Measurements from ENCODE around the gene FAM3C. TPM values are rescaled to one million over a fixed set of nuclear protein-coding genes. Genes with fewer than 3 reads are reported as not detected.

Gene FAM3C
- total RNA-seq, 1 donor from 2014 or later = 51.4 TPM

DNA sequence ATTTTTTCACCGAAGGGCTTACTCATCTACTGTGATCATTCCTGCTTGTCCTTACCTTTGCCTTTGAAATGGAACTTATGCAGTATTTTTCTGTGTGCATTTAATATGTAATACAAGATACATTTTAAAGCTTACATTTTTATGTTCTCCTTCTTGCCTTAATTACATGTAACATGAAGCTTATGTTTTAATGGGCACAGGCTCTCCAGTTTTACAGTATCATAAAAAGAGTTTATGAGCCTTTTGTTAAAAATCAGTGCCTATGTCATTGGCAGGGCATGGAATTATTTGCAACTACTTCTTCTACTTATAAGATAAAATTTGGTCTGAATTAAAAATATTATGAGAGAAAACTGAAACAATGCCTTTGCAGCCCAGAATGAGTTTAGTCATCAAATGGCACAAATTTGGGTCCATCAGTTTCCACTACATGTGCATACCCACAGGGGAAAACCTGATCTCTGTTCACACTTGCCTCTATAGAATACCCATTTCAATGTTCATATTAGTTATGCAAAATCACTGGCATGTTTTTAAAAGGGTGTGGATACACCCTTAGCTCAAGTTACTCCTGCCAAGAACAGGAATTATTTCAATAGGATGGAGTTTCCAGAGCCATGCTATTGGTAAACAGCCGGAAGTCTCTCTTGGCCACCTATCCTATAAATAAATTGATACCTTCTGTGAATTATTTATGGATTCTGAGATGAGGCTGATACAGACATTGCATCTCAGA, 95.3 kb downstream of the FAM3C start:
- H3K9me3 ChIP-seq = no peaks in the 10 kb centered on the region
- DNase-seq (no peak), ATAC-seq (no peak)
- no peaks in the 10 kb centered on the region for H3K27me3 ChIP-seq
- intact Hi-C loops (cut with DNase I) = no loop called here
- TF ChIP-seq, protein P1, sequence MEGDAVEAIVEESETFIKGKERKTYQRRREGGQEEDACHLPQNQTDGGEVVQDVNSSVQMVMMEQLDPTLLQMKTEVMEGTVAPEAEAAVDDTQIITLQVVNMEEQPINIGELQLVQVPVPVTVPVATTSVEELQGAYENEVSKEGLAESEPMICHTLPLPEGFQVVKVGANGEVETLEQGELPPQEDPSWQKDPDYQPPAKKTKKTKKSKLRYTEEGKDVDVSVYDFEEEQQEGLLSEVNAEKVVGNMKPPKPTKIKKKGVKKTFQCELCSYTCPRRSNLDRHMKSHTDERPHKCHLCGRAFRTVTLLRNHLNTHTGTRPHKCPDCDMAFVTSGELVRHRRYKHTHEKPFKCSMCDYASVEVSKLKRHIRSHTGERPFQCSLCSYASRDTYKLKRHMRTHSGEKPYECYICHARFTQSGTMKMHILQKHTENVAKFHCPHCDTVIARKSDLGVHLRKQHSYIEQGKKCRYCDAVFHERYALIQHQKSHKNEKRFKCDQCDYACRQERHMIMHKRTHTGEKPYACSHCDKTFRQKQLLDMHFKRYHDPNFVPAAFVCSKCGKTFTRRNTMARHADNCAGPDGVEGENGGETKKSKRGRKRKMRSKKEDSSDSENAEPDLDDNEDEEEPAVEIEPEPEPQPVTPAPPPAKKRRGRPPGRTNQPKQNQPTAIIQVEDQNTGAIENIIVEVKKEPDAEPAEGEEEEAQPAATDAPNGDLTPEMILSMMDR (IDR thresholded peaks at IDR 0.05) = no peak
- no peak overlapping the region for H3K4me3 ChIP-seq
- no peak overlapping the region for H3K27ac ChIP-seq
- H3K4me1 ChIP-seq = no peaks in the 10 kb centered on the region
- H3K36me3 ChIP-seq = peaks cover 2% of the 10 kb centered on the region

Other genes with a start within 250 kb of the FAM3C start
- gene WNT16, start 67.3 kb downstream of the FAM3C start, total RNA-seq = not detected

All from upper lobe of right lung (tissue), 1 donor.